ENCODE data around the gene STRN.

DNA sequence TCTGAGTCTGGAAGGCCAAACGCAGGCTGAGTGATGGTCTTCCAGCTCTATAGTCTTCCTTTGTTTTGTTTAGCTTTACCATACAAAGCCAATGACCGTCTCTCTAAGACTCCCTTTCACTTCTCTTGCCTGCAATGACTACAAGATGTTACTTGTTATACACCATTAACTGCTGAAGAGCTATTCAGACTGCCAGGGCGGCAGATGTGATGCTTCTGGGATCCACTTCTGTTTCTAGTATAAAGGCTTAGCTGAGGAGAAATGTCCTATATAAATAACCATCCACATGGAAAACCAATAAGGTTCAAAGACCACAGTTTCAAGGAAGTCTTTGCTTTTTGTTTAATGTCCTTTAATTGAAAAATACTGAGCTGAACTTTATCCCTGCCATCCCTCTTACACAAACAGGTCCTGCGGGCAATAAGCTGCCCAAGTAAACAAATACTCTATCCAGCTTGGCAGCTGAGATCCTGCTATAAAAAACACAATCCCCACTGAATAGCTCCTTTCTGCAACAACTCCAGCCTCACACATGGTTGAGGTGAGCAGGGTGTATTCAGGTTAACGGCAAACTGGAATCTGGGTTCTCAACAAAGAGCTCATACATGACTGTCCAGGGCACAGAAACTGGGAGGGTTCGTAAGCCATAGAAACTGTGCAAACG, 145.3 kb downstream of the STRN start:
- TF ChIP-seq CTCF (IDR thresholded peaks at IDR 0.05) (no peak), POLR2A (IDR thresholded peaks at IDR 0.05) (no peak)
